MM.1S (cell line): ENCODE results near the gene MPZL1.

Experiments
- EZH2 ChIP-seq: fragments of 300-600 bp; sonication (generic); optimal IDR thresholded peaks from 2 replicates; pipeline ENCODE3; 2017; ENCODE audit warnings: low read depth, mild to moderate bottlenecking, antibody characterized with exemption, low read length, mixed read lengths
- EZH2phosphoT487 ChIP-seq: fragments of 300-600 bp; sonication (generic); IDR thresholded peaks from 2 replicates; pipeline ENCODE4 v1.6.1; 2018; ENCODE audit warnings: antibody characterized with exemption, low read length
- TF ChIP-seq, protein P1 (sequence below): fragments of 300-600 bp; sonication (generic); IDR thresholded peaks from 2 replicates; pipeline ENCODE4 v1.5.1; 2016; ENCODE audit warnings: antibody characterized with exemption, low read length, mixed read lengths

DNA sequence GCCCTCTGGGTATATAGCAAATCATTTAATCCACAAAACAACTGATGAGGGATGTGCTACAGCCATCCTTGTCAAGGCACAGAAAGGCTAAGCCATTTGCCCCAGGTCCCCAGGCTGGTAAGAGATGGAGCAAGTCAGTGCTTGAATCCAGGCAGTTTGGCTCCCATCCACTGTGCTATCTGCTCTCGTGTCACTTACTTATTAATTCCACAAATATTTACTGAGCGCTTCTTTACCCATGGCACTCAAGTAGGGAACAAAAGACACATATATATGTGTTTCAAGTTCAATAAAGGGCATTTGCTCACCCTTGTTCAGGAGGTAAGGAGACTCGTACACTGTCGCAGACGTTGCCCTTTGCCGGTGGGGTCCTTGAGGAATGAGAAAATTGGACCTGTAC lies 38.6 kb upstream of the MPZL1 start:
- TF ChIP-seq, protein P1, sequence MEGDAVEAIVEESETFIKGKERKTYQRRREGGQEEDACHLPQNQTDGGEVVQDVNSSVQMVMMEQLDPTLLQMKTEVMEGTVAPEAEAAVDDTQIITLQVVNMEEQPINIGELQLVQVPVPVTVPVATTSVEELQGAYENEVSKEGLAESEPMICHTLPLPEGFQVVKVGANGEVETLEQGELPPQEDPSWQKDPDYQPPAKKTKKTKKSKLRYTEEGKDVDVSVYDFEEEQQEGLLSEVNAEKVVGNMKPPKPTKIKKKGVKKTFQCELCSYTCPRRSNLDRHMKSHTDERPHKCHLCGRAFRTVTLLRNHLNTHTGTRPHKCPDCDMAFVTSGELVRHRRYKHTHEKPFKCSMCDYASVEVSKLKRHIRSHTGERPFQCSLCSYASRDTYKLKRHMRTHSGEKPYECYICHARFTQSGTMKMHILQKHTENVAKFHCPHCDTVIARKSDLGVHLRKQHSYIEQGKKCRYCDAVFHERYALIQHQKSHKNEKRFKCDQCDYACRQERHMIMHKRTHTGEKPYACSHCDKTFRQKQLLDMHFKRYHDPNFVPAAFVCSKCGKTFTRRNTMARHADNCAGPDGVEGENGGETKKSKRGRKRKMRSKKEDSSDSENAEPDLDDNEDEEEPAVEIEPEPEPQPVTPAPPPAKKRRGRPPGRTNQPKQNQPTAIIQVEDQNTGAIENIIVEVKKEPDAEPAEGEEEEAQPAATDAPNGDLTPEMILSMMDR = no peak
- TF ChIP-seq EZH2 = no peak
- no peak for TF ChIP-seq EZH2phosphoT487
